Ishikawa (cell line): ENCODE data around the gene TFF3.

Experiments used
- CEBPB ChIP-seq: IDR thresholded peaks from 2 replicates; pipeline ENCODE4 v1.6.1; 2012
- CREB1 ChIP-seq: IDR thresholded peaks from 2 replicates; pipeline ENCODE4 v1.6.1; 2012; ENCODE audit warnings: low read depth
- EGR1 ChIP-seq: IDR thresholded peaks from 2 replicates; pipeline ENCODE4 v1.6.1; 2012
- EP300 ChIP-seq: IDR thresholded peaks from 2 replicates; pipeline ENCODE4 v1.6.1; 2012; ENCODE audit warnings: borderline replicate concordance
- FOXM1 ChIP-seq: IDR thresholded peaks from 2 replicates; pipeline ENCODE4 v1.6.1; 2012; ENCODE audit warnings: low read depth, borderline replicate concordance
- MAX ChIP-seq: IDR thresholded peaks from 2 replicates; pipeline ENCODE4 v1.6.1; 2012
- NFIC ChIP-seq: IDR thresholded peaks from 2 replicates; pipeline ENCODE4 v1.6.1; 2012
- RAD21 ChIP-seq: IDR thresholded peaks from 2 replicates; pipeline ENCODE4 v1.6.1; 2012; ENCODE audit warnings: low read depth
- TAF1 ChIP-seq: IDR thresholded peaks from 2 replicates; pipeline ENCODE4 v1.6.1; 2012; ENCODE audit warnings: low read depth, mild to moderate bottlenecking
- TCF12 ChIP-seq: IDR thresholded peaks from 2 replicates; pipeline ENCODE4 v1.6.1; 2012; ENCODE audit warnings: low read depth
- TEAD4 ChIP-seq: IDR thresholded peaks from 2 replicates; pipeline ENCODE4 v1.6.1; 2012
- USF1 ChIP-seq: IDR thresholded peaks from 2 replicates; pipeline ENCODE4 v1.6.1; 2012
- YY1 ChIP-seq: IDR thresholded peaks from 2 replicates; pipeline ENCODE4 v1.6.1; 2012; ENCODE audit warnings: low read depth
- ZBTB7A ChIP-seq: IDR thresholded peaks from 2 replicates; pipeline ENCODE4 v1.6.1; 2012; ENCODE audit warnings: low read depth
- TF ChIP-seq, protein P1 (sequence below): IDR thresholded peaks from 2 replicates; pipeline ENCODE4 v1.6.1; 2012; ENCODE audit warnings: low read depth, mild to moderate bottlenecking

TFF3 gene

GRCh38 chr21:42297377-42297776 lies 17.8 kb downstream of the TFF3 start:
- TF ChIP-seq MAX (no peak), EGR1 (no peak), TCF12 (no peak), CREB1 (no peak), TEAD4 (no peak), YY1 (no peak), EP300 (no peak), CEBPB (no peak), ZBTB7A (no peak), RAD21 (no peak), TAF1 (no peak), FOXM1 (no peak), USF1 (no peak), NFIC (no peak)
- TF ChIP-seq, protein P1, sequence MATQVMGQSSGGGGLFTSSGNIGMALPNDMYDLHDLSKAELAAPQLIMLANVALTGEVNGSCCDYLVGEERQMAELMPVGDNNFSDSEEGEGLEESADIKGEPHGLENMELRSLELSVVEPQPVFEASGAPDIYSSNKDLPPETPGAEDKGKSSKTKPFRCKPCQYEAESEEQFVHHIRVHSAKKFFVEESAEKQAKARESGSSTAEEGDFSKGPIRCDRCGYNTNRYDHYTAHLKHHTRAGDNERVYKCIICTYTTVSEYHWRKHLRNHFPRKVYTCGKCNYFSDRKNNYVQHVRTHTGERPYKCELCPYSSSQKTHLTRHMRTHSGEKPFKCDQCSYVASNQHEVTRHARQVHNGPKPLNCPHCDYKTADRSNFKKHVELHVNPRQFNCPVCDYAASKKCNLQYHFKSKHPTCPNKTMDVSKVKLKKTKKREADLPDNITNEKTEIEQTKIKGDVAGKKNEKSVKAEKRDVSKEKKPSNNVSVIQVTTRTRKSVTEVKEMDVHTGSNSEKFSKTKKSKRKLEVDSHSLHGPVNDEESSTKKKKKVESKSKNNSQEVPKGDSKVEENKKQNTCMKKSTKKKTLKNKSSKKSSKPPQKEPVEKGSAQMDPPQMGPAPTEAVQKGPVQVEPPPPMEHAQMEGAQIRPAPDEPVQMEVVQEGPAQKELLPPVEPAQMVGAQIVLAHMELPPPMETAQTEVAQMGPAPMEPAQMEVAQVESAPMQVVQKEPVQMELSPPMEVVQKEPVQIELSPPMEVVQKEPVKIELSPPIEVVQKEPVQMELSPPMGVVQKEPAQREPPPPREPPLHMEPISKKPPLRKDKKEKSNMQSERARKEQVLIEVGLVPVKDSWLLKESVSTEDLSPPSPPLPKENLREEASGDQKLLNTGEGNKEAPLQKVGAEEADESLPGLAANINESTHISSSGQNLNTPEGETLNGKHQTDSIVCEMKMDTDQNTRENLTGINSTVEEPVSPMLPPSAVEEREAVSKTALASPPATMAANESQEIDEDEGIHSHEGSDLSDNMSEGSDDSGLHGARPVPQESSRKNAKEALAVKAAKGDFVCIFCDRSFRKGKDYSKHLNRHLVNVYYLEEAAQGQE = no peak

DNA sequence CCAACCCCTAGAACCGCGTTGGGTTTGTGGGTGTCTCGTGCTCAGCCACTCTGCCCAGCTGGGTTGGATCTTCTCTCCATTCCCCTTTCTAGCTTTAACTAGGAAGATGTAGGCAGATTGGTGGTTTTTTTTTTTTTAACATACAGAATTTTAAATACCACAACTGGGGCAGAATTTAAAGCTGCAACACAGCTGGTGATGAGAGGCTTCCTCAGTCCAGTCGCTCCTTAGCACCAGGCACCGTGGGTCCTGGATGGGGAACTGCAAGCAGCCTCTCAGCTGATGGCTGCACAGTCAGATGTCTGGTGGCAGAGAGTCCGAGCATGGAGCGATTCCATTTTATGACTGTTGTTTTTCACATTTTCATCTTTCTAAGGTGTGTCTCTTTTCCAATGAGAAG lies 18.7 kb downstream of the TFF3 start:
- no peak for TF ChIP-seq EGR1
- TF ChIP-seq ZBTB7A = no peak
- TF ChIP-seq, protein P1 = no peak
- no peak for TF ChIP-seq TEAD4
- TF ChIP-seq TCF12 = no peak
- no peak for TF ChIP-seq CREB1
- TF ChIP-seq TAF1 = no peak
- TF ChIP-seq NFIC = no peak
- no peak for TF ChIP-seq CEBPB
- no peak for TF ChIP-seq FOXM1
- TF ChIP-seq RAD21 = no peak
- TF ChIP-seq MAX = no peak
- no peak for TF ChIP-seq USF1
- TF ChIP-seq EP300 = no peak
- TF ChIP-seq YY1 = no peak

- TF ChIP-seq TEAD4 = no peak
- TF ChIP-seq EGR1 = no peak
- no peak for TF ChIP-seq NFIC
- no peak for TF ChIP-seq MAX
- no peak for TF ChIP-seq FOXM1
- no peak for TF ChIP-seq RAD21
- TF ChIP-seq TCF12 = no peak
- TF ChIP-seq YY1 = no peak
- no peak for TF ChIP-seq CREB1
- TF ChIP-seq TAF1 = no peak
- no peak for TF ChIP-seq USF1
- TF ChIP-seq, protein P1 = no peak
- TF ChIP-seq CEBPB = no peak
- no peak for TF ChIP-seq ZBTB7A
These were observed 19.4 kb downstream of the TFF3 start for GRCh38 chr21:42295845-42296244.

DNA sequence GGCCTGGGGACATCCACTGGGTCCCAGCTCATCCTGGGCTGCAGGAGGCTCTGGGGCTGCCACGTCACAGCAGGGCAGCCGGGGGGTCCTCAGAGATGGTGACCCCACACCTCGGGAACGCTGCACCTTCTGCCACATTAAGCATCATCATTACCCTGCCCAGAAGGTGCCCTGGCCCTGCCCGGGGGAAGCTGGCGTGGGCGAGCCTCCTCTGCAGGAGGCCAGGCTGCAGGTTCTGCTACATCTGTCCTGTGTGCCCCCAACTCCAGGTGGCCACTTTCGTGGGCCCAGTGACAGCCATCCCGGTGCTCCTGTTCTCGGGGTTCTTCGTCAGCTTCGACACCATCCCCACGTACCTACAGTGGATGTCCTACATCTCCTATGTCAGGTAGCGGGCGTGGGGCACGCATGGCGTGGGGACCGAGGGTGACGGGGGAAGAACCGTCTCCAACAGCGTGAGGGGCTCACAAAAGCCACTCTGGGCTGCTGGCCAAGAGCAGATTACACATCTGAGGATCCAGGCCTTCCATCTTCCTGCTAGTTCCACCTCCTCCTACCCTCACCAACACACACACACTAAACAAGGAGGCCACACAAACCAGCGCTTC lies 20.8 kb downstream of the TFF3 start:
- TF ChIP-seq, protein P1 = no peak
- TF ChIP-seq CREB1 (no peak), EP300 (no peak), TCF12 (no peak), FOXM1 (no peak), MAX (no peak), EGR1 (no peak), ZBTB7A (no peak), TAF1 (no peak), NFIC (no peak), RAD21 (no peak), USF1 (no peak), CEBPB (no peak), TEAD4 (no peak), YY1 (no peak)
